Left kidney (tissue), 2 donors: ENCODE measurements around the gene NDRG2. TPM values are rescaled to one million over a fixed set of nuclear protein-coding genes. Genes with fewer than 3 reads are reported as not detected.

Experiments
- DNase-seq: peaks from one replicate; pipeline ENCODE4 v3.0.0-alpha.2; 2013
- polyA plus RNA-seq: library from polyadenylated mRNA; unstranded; fragments of 120-200 nt; gene quantifications from one replicate; pipeline ENCODE4 v1.2.1, GENCODE V29; 2013; ENCODE audit not compliant: insufficient read length

NDRG2 gene
- polyA plus RNA-seq, 1 donor = 175 TPM

- no peak for DNase-seq
Observed at GRCh38 chr14:21038441-21039422, 13.9 kb upstream of the NDRG2 start.

- no peak for DNase-seq
Observed at GRCh38 chr14:21037156-21037555, 12.3 kb upstream of the NDRG2 start.

- no peak for DNase-seq
Observed at GRCh38 chr14:21036751-21037150, 11.9 kb upstream of the NDRG2 start.

- DNase-seq = no peak
Observed at GRCh38 chr14:21034707-21035106, 9.8 kb upstream of the NDRG2 start, which contains the start of gene RNASE13. Gene RNASE13 (minus strand): TSS chr14:21034807. CDS start chr14:21034288, 519 bp downstream.

- no peak for DNase-seq
Observed at GRCh38 chr14:21033133-21033698, 8.4 kb upstream of the NDRG2 start.

- DNase-seq = no peak
Observed at GRCh38 chr14:21032326-21033132, 7.7 kb upstream of the NDRG2 start.

GRCh38 chr14:21030531-21030930 is 5.7 kb upstream of the NDRG2 start:
- DNase-seq = no peak

GRCh38 chr14:21029917-21030316 is 5.1 kb upstream of the NDRG2 start, which contains the start of gene TPPP2:
Gene TPPP2 (plus strand): TSS chr14:21030217. CDS start chr14:21030582, 365 bp downstream.
- no peak for DNase-seq

- DNase-seq = no peak
Observed at GRCh38 chr14:21026988-21027315, 2.1 kb upstream of the NDRG2 start.

GRCh38 chr14:21026274-21026987 is 1.6 kb upstream of the NDRG2 start:
- DNase-seq = no peak

GRCh38 chr14:21025371-21026273 is 761 bp upstream of the NDRG2 start:
- DNase-seq = no peak

GRCh38 chr14:21023817-21024584 is 860 bp downstream of the NDRG2 start:
- no peak for DNase-seq

- no peak for DNase-seq
Observed at GRCh38 chr14:21023174-21023573, 1.7 kb downstream of the NDRG2 start.

- DNase-seq = no peak
Observed at GRCh38 chr14:21022686-21023085, 2.2 kb downstream of the NDRG2 start.

- no peak for DNase-seq
Observed at GRCh38 chr14:21020977-21021545, 3.8 kb downstream of the NDRG2 start.

GRCh38 chr14:21019366-21019765 is 5.5 kb downstream of the NDRG2 start:
- DNase-seq = no peak

GRCh38 chr14:21018781-21019180 is 6.1 kb downstream of the NDRG2 start:
- no peak for DNase-seq

- no peak for DNase-seq
Observed at GRCh38 chr14:21018286-21018685, 6.6 kb downstream of the NDRG2 start.

GRCh38 chr14:21017528-21018245 is 7.2 kb downstream of the NDRG2 start:
- DNase-seq = no peak
